ENCODE data around the gene SLC35D2.
"Not testable (repeated sequence)": the region's sequence is repeated elsewhere in the genome, so short reads cannot be mapped to it uniquely, and the experiment has no call there.

SLC35D2 gene

GRCh38 chr9:96317335-96317980 is 66.1 kb downstream of the SLC35D2 start:
- peak; percentile 17 for DNase-seq (ENCODE audit: low read depth)

GRCh38 chr9:96309850-96310249 is 73.7 kb downstream of the SLC35D2 start:
- no peak for DNase-seq (ENCODE audit: low read depth)

GRCh38 chr9:96306958-96307357 is 76.6 kb downstream of the SLC35D2 start:
- not testable (repeated sequence) for DNase-seq (ENCODE audit: low read depth)

- no peak for DNase-seq (ENCODE audit: low read depth)
Measured at GRCh38 chr9:96305171-96305570, 78.3 kb downstream of the SLC35D2 start.

- DNase-seq (ENCODE audit: low read depth): no peak
Measured at GRCh38 chr9:96304230-96304629, 79.3 kb downstream of the SLC35D2 start.

- DNase-seq (ENCODE audit: low read depth): no peak
Measured at GRCh38 chr9:96302021-96302420, 81.5 kb downstream of the SLC35D2 start, which contains the start of gene HSD17B3. HSD17B3 (minus strand) TSS chr9:96302176; CDS start chr9:96302104, 72 bp downstream.

- DNase-seq (ENCODE audit: low read depth): no peak
Measured at GRCh38 chr9:96299823-96300222, 83.7 kb downstream of the SLC35D2 start.

GRCh38 chr9:96294159-96294545 is 89.4 kb downstream of the SLC35D2 start:
- DNase-seq (ENCODE audit: low read depth): no peak

GRCh38 chr9:96293498-96294158 is 89.9 kb downstream of the SLC35D2 start:
- DNase-seq (ENCODE audit: low read depth): no peak

GRCh38 chr9:96289392-96289791 is 94.1 kb downstream of the SLC35D2 start:
- no peak for DNase-seq (ENCODE audit: low read depth)

GRCh38 chr9:96281641-96282040 is 101.9 kb downstream of the SLC35D2 start:
- DNase-seq (ENCODE audit: low read depth): no peak

- DNase-seq (ENCODE audit: low read depth): no peak
Measured at GRCh38 chr9:96279932-96280331, 103.6 kb downstream of the SLC35D2 start.

- no peak for DNase-seq (ENCODE audit: low read depth)
Measured at GRCh38 chr9:96274939-96275338, 108.6 kb downstream of the SLC35D2 start.
